Measurements from ENCODE around the gene OGFR.

GRCh38 chr20:62790075-62790474 is 14.6 kb upstream of the OGFR start:
- TF ChIP-seq CTCF (IDR thresholded peaks at IDR 0.05) (no peak), POLR2A (IDR thresholded peaks at IDR 0.05) (no peak)

Data from adrenal gland (tissue), 5 donors.